Activated T-cell treated with anti-CD3 and anti-CD28 coated beads, Interleukin-2, amount 50 U/mL, for 72 hours (primary cell): ENCODE results near the gene GRIK4. TPM values are rescaled to one million over a fixed set of nuclear protein-coding genes. Genes with fewer than 3 reads are reported as not detected.
"Not testable (repeated sequence)": the region's sequence is repeated elsewhere in the genome, so short reads cannot be mapped to it uniquely, and the experiment has no call there.

Source experiments
- ATAC-seq, 2 donors: fragments of 150-1000 bp; cut with Tn5 transposase; replicated peaks in 1 of 2; 2 replicates each; pipeline ENCODE4 v1.10.0; 2021; ENCODE audit warnings: moderate library complexity in 2 of 2, mild to moderate bottlenecking in 1 of 2
- DNase-seq, 2 donors: peaks; one replicate each; pipeline ENCODE4 v3.0.0; 2021 to 2022; ENCODE audit warnings: mixed read lengths in 1 of 2
- H3K27ac Mint-ChIP-seq: one replicate; pipeline ENCODE4 v1.8.0; 2022; ENCODE audit warnings: mild to moderate bottlenecking, moderate library complexity, mixed read lengths
- H3K27me3 Mint-ChIP-seq: one replicate; pipeline ENCODE4 v1.8.0; 2022; ENCODE audit warnings: low read depth, mixed read lengths
- H3K36me3 Mint-ChIP-seq, 2 donors: one replicate each; pipeline ENCODE4 v1.8.0; 2022; ENCODE audit warnings: mixed read lengths in 2 of 2, mild to moderate bottlenecking in 1 of 2; ENCODE audit not compliant: insufficient read depth in 2 of 2
- H3K4me1 Mint-ChIP-seq: one replicate; pipeline ENCODE4 v1.8.0; 2022; ENCODE audit warnings: low read depth, mixed read lengths
- H3K4me3 Mint-ChIP-seq, 2 donors: one replicate each; pipeline ENCODE4 v1.8.0; 2022; ENCODE audit warnings: mild to moderate bottlenecking in 2 of 2, mixed read lengths in 2 of 2, moderate library complexity in 2 of 2
- H3K9me3 Mint-ChIP-seq, 2 donors: one replicate each; pipeline ENCODE4 v1.8.0; 2022; ENCODE audit warnings: mixed read lengths in 2 of 2
- total RNA-seq, 2 donors: library from RNA; stranded (reverse); gene quantifications; one replicate each; pipeline ENCODE4 v1.2.3, GENCODE V29; 2022

Gene GRIK4
- total RNA-seq, 2 donors from 2014 or later = 0.12 TPM; not detected in 1

GRCh38 chr11:121031648-121032047 lies 520.1 kb downstream of the GRIK4 start:
- not testable (repeated sequence) for H3K36me3 Mint-ChIP-seq, H3K4me3 Mint-ChIP-seq, H3K9me3 Mint-ChIP-seq, H3K27me3 Mint-ChIP-seq, ATAC-seq, DNase-seq, H3K27ac Mint-ChIP-seq
- H3K4me1 Mint-ChIP-seq = peaks cover 25% of the 10 kb centered on the region

DNA sequence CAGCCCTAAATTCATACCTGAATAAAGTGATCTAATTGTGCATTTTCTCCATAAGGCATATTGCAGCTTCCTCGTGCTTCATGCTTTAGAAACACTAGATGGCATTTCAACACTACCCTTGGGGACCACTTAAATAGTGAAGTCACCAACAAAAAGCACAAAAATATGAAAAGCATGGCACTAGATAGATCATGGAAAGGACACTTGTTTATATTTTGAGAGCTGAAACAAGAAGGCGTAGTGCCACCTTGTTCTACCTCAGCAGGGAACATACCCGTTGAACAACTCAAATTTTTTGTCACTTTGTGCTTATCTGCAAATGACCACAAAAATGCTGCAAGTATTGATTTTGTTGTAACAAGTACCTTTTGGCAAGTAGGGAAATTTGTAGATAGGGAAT lies 521.0 kb downstream of the GRIK4 start:
- no peaks in the 10 kb centered on the region for H3K36me3 Mint-ChIP-seq
- H3K27me3 Mint-ChIP-seq = no peaks in the 10 kb centered on the region

GRCh38 chr11:121033635-121034034 lies 522.1 kb downstream of the GRIK4 start:
- DNase-seq = no peak
- no peak overlapping the region for H3K27ac Mint-ChIP-seq
- H3K9me3 Mint-ChIP-seq = no peaks in the 10 kb centered on the region
- H3K27me3 Mint-ChIP-seq = no peaks in the 10 kb centered on the region
- no peak overlapping the region for H3K4me3 Mint-ChIP-seq
- peaks cover 28% of the 10 kb centered on the region for H3K4me1 Mint-ChIP-seq
- no peak for ATAC-seq
- H3K36me3 Mint-ChIP-seq = no peaks in the 10 kb centered on the region

More for the DNA sequence above, 521.0 kb downstream of the GRIK4 start:
- Mint-ChIP-seq H3K4me1 (peaks cover 28% of the 10 kb centered on the region), H3K4me3 (no peak overlapping the region), H3K9me3 (no peaks in the 10 kb centered on the region), H3K27ac (no peak overlapping the region)
- ATAC-seq (no peak), DNase-seq (no peak)

DNA sequence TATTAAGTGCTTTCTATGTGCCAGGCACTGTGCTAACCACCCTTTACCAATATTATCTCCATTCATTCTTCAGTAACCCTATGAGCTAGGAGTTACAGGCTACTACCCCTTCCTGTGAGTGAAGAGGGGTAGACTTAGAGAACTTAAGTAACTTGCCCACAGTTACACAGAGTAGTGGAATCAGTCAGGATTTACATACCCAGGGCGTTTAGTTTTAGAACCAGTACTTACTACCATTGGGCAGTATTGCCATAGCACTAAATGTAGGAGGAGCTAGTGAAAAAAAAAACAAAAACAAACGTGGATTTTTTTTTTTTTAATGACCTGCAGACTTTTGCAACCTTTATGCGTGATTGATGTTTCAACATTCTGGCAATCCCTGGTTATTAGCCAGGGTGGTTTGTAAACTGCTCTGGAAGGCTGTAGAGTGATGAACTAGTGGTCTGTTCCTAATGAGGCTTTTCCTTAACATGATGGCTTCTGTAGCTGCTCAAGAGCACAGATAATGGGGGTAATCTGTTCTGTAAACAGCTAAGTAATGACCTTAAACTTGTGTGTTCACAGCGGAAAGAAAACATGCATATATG lies 523.7 kb downstream of the GRIK4 start:
- Mint-ChIP-seq H3K27me3 (no peaks in the 10 kb centered on the region), H3K4me3 (no peak overlapping the region), H3K36me3 (no peaks in the 10 kb centered on the region), H3K4me1 (peaks cover 22% of the 10 kb centered on the region), H3K27ac (no peak overlapping the region), H3K9me3 (no peaks in the 10 kb centered on the region)
- ATAC-seq (no peak), DNase-seq (no peak)

DNA sequence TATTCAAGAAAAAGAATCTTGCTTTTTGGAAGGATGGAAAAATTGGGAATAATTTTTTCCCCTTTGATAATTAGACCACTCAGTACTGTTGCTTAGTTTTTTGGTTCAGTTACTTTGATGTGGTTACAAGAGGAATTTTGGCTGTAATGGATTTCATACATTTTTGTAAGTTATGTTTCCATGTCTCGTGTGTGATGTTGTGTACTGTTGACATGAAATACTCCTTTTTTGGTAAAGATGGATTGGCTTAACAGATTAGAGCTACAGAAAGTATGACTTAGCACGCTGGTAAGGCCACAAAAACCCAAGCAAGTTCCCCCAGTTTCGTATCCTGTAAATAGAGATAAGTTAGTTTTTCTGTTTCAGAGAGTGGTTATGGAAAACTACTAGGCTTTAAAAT lies 524.2 kb downstream of the GRIK4 start:
- ATAC-seq (peak; percentile 41 to 62), DNase-seq (peak; percentile 4 to 5)
- Mint-ChIP-seq H3K9me3 (no peaks in the 10 kb centered on the region), H3K27me3 (no peaks in the 10 kb centered on the region), H3K4me3 (peak overlapping the region in 1 of 2 donors; percentile 43), H3K4me1 (peaks cover 20% of the 10 kb centered on the region), H3K27ac (peak overlapping the region; percentile 11), H3K36me3 (no peaks in the 10 kb centered on the region)

GRCh38 chr11:121037016-121037415 lies 525.5 kb downstream of the GRIK4 start:
- H3K36me3 Mint-ChIP-seq = no peaks in the 10 kb centered on the region
- no peak for ATAC-seq

More at GRCh38 chr11:121037016-121037415, 525.5 kb downstream of the GRIK4 start:
- H3K4me1 Mint-ChIP-seq = peaks cover 20% of the 10 kb centered on the region
- no peak for DNase-seq
- H3K27ac Mint-ChIP-seq = no peak overlapping the region
- H3K27me3 Mint-ChIP-seq = no peaks in the 10 kb centered on the region
- no peaks in the 10 kb centered on the region for H3K9me3 Mint-ChIP-seq
- no peak overlapping the region for H3K4me3 Mint-ChIP-seq

Other genes starting within 250 kb of the GRIK4 start
- 1 to 10 TPM; 2.0 to 2.8 TPM for gene TLCD5, start 186.4 kb upstream of the GRIK4 start, total RNA-seq
- 10 to 100 TPM; 16.1 to 20.5 TPM for gene ARHGEF12, start 175.3 kb upstream of the GRIK4 start, total RNA-seq